Measurements from ENCODE around the gene DMRTC2. TPM values are rescaled to one million over a fixed set of nuclear protein-coding genes. Genes with fewer than 3 reads are reported as not detected.

Gene DMRTC2
- total RNA-seq, 1 donor from 2014 or later, result not detected

DNA sequence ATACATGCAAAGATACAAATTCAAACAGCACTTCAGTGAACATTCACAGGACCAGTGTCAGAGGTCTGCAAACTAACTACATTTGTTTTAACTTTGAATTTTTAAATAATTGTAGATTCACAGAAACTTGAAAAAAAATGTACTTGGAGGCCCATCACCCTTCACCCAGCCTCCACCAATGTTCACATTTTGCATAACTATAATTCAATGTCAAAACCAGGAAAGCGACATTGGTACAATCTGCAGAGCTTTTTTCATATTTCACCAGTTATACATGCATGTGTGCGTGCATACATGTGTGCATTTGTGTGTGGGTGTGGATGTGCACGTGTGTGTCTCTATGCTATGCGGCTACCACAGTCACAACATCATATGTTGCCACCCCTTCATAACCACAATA lies 29.5 kb upstream of the DMRTC2 start:
- no peaks in the 10 kb centered on the region for H3K9me3 Mint-ChIP-seq
- no peak for DNase-seq (ENCODE audit: low spot score)
- H3K27ac Mint-ChIP-seq, result no peak overlapping the region
- no peaks in the 10 kb centered on the region for H3K36me3 Mint-ChIP-seq (ENCODE audit: low read depth)
- peaks cover 20% of the 10 kb centered on the region for H3K4me1 Mint-ChIP-seq (ENCODE audit: low read depth)
- intact Hi-C loops (cut with micrococcal nuclease), result no loop called here
- H3K27me3 Mint-ChIP-seq (ENCODE audit: insufficient read depth), result peaks cover 10% of the 10 kb centered on the region
- H3K4me3 Mint-ChIP-seq, result no peak overlapping the region

DNA sequence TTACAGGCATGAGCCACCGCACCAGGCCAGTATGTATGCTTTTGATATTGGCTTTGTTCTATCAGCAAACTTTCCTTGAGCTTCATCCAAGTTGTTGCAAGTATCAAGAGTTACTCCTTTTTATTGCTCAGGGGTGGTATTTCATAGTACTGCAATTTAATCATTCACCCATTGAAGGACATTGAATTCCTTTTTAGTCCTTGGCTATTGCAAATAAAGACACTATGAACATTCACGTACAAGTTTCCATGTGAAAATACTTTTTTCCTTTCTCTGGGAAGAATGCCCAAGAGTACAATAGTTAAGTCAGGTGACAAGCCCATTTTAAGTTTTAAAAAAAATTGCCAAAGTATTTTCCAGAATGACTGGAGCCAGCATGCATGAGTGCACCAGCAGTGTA lies 28.1 kb upstream of the DMRTC2 start:
- intact Hi-C loops (cut with micrococcal nuclease), result no loop called here
- no peaks in the 10 kb centered on the region for H3K36me3 Mint-ChIP-seq (ENCODE audit: low read depth)
- H3K9me3 Mint-ChIP-seq, result no peaks in the 10 kb centered on the region
- no peak overlapping the region for H3K27ac Mint-ChIP-seq
- peaks cover 24% of the 10 kb centered on the region for H3K27me3 Mint-ChIP-seq (ENCODE audit: insufficient read depth)
- peaks cover 24% of the 10 kb centered on the region for H3K4me1 Mint-ChIP-seq (ENCODE audit: low read depth)
- no peak overlapping the region for H3K4me3 Mint-ChIP-seq
- DNase-seq (ENCODE audit: low spot score), result no peak

DNA sequence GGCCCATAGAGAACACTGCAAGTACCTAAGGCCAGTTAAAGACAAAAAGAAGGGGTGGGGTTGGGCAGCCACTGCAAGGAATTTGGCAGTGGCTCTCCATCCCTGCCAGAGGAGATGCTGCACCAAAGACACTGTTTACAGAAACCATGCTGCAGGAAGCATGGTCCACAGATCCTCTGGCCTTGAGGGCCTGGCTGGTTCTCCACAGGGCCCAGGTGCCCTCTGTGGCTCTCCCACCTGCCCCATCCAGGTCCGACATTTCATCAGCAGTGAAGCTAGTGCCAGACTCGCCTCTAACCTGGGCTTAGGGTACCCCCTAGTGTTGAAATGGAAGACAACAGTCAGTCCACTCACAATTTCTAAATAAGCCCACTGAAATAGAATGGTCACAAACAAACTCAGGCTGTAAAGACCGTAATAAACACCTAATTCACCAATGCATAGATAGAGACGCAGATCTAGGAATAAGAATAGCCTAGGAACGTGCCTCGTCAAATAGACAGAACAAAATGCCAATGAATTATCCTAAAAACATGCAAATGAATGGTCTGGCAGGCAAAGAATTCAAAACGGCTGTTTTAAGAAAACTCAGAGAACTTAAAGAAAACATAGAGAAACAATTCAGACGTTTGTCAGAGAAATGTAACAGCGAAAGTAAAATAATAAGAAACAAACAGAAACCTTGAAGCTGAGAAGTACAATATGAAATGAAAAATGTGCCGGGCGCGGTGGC lies 23.7 kb upstream of the DMRTC2 start:
- Mint-ChIP-seq H3K27ac (no peak overlapping the region), H3K27me3 (ENCODE audit: insufficient read depth) (peaks cover 38% of the 10 kb centered on the region), H3K9me3 (no peaks in the 10 kb centered on the region), H3K4me3 (no peak overlapping the region), H3K4me1 (ENCODE audit: low read depth) (peaks cover 4% of the 10 kb centered on the region), H3K36me3 (ENCODE audit: low read depth) (no peaks in the 10 kb centered on the region)
- intact Hi-C loops (cut with micrococcal nuclease), result loop anchor here (1.0 kb wide), 2 partner anchors 28 to 68 kb away; no protein-coding TSS in a partner anchor
- peak; percentile 53 for DNase-seq (ENCODE audit: low spot score)

DNA sequence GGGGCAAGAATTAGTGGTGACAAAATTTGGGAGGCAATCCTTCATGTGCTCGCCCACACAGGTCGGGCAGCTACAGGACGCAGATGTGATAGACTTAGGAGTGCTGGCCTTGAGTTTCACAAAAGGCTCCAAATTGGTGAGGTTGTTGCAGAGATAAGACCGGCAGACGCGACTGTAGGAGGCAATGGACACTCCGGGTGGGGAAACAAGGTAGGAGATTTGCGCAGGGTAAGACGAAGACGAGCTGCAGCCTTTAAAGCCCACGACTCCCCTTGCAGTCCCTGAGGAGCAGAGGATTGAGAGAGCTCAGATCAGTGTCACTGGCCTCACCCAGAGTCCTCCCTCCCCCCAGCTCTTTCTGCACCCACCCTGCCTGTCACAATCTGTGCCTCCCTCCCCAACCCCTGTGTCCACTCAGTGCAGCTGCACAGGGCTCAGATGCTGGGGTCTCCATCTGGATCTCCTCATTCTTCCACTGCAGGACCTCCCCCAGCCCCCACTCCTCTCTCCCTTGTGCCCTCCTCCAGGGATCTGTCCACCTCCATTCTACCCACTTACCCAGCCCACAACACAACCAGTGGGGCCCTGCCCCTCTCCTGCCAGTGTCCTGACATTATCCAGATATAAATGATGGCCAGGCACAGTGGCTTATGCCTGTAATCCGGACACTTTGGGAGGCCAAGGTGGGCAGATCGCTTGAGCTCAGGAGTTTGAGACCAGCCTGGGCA lies 6.7 kb upstream of the DMRTC2 start:
- H3K27me3 Mint-ChIP-seq (ENCODE audit: insufficient read depth), result peaks cover 22% of the 10 kb centered on the region
- DNase-seq (ENCODE audit: low spot score), result no peak
- H3K4me1 Mint-ChIP-seq (ENCODE audit: low read depth), result no peaks in the 10 kb centered on the region
- no peak overlapping the region for H3K27ac Mint-ChIP-seq
- no peak overlapping the region for H3K4me3 Mint-ChIP-seq
- intact Hi-C loops (cut with micrococcal nuclease), result loop anchor here (5.0 kb wide), 1 partner anchor 46 kb away; no protein-coding TSS in a partner anchor
- no peaks in the 10 kb centered on the region for H3K36me3 Mint-ChIP-seq (ENCODE audit: low read depth)
- no peaks in the 10 kb centered on the region for H3K9me3 Mint-ChIP-seq

DNA sequence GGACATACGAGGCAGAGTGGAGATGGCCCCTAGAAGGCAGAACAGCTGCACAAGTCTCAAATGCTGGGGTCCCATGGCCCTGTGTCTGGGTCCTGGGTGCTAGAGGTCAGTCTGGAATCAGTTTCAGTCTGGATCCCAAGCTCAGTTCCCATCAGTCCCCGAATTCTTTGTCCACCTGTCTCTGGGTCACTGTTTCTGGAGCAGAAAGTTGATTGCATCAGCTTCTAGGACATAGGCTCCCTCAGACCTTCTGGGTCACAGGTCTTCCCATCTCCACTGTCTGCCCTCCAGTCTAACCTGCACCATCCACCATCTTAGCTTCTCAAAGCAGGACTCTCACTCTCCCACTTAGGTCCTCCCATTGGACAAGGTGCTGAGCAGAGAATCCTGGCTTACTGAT lies 5.6 kb upstream of the DMRTC2 start:
- H3K4me1 Mint-ChIP-seq (ENCODE audit: low read depth), result no peaks in the 10 kb centered on the region
- intact Hi-C loops (cut with micrococcal nuclease), result loop anchor here (5.0 kb wide), 1 partner anchor 47 kb away; no protein-coding TSS in a partner anchor
- H3K27ac Mint-ChIP-seq, result no peak overlapping the region
- DNase-seq (ENCODE audit: low spot score), result no peak
- H3K9me3 Mint-ChIP-seq, result no peaks in the 10 kb centered on the region
- H3K4me3 Mint-ChIP-seq, result no peak overlapping the region
- no peaks in the 10 kb centered on the region for H3K36me3 Mint-ChIP-seq (ENCODE audit: low read depth)
- H3K27me3 Mint-ChIP-seq (ENCODE audit: insufficient read depth), result peaks cover 23% of the 10 kb centered on the region

DNA sequence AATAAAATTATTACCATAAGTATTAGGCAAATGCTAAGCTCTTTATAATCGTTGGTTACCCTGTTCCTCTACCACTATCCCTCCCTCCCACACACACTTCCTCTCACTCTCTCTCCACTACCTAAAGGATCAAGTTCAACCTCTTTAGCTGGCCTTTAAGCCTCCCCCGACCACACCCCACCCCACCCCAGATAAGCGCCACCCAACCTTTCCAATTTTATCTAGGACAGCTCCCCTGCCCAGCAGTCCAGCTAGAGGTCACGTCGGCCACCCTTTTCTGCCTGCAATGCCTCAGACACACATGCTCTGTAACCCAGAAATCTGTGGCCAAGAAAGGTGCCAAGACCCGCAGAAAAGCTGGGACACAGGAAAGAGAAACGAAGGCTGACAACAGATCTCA lies 1.5 kb upstream of the DMRTC2 start:
- no peak for DNase-seq (ENCODE audit: low spot score)
- H3K27ac Mint-ChIP-seq, result no peak overlapping the region
- no peak overlapping the region for H3K4me3 Mint-ChIP-seq
- no peaks in the 10 kb centered on the region for H3K9me3 Mint-ChIP-seq
- intact Hi-C loops (cut with micrococcal nuclease), result no loop called here
- H3K4me1 Mint-ChIP-seq (ENCODE audit: low read depth), result no peaks in the 10 kb centered on the region
- H3K36me3 Mint-ChIP-seq (ENCODE audit: low read depth), result no peaks in the 10 kb centered on the region
- H3K27me3 Mint-ChIP-seq (ENCODE audit: insufficient read depth), result peaks cover 10% of the 10 kb centered on the region

DNA sequence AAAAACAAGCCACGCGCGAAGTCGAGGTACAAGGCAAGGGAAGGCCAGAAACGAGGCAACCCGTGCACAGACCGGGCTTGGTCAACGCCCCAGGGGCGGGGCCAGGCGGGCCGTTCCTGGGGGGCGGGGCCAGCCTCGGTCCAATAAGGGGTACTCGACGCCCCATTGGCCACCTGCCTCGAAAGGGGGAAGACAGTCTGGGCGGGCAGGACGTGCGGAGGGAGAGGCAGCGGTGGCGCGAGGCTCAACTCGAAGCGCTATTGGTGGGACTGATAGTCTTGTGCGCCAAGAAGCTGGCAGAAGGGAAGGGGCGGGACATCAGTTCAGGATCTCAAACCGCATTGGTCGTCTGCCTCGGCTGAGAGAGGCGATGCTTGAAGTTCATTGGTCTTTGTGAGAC lies 241 bp upstream of the DMRTC2 start, which contains the start of gene LYPD4:
Gene LYPD4 (minus strand): TSS at position 83 of the 400 bp plus-strand sequence. CDS start 5,398 bp downstream, outside the sequence.
- intact Hi-C loops (cut with micrococcal nuclease), result no loop called here
- Mint-ChIP-seq H3K27ac (no peak within 1 kb of the TSS), H3K4me1 (ENCODE audit: low read depth) (no peaks in the 10 kb centered on the region), H3K36me3 (ENCODE audit: low read depth) (no peaks in the 10 kb centered on the region), H3K27me3 (ENCODE audit: insufficient read depth) (peaks cover 3% of the 10 kb centered on the region), H3K9me3 (no peaks in the 10 kb centered on the region), H3K4me3 (no peak within 1 kb of the TSS)
- no peak for DNase-seq (ENCODE audit: low spot score)

DNA sequence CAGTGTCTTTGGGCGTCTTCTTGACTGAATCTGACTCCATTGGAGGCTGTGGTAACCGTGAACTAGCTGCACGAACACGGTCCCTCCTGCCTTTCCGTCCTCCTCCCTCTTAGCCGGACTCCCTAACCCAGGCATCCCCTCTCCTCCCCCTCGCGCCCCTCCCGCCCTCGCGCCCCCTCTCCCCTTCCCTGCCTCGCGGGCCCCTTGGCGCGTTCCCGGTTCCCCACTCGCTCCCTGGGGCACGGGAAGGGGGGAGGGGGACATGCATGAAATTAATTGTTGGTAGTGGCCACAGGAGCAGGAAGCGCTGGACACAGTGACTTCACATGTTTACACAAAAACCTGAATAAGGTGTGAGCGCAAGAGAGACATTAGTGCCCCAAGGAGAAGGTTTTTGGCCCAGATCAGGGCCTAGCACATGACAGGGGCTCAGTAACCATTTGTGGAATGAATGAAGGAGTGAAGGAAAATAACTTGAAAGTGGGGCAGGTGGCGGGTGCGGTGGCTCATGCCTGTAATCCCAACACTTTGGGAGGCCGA lies 279 bp downstream of the DMRTC2 start:
- no peak for DNase-seq (ENCODE audit: low spot score)
- Mint-ChIP-seq H3K27ac (no peak overlapping the region), H3K36me3 (ENCODE audit: low read depth) (no peaks in the 10 kb centered on the region), H3K27me3 (ENCODE audit: insufficient read depth) (peaks cover 4% of the 10 kb centered on the region), H3K9me3 (no peaks in the 10 kb centered on the region), H3K4me1 (ENCODE audit: low read depth) (no peaks in the 10 kb centered on the region), H3K4me3 (no peak overlapping the region)
- intact Hi-C loops (cut with micrococcal nuclease), result no loop called here

DNA sequence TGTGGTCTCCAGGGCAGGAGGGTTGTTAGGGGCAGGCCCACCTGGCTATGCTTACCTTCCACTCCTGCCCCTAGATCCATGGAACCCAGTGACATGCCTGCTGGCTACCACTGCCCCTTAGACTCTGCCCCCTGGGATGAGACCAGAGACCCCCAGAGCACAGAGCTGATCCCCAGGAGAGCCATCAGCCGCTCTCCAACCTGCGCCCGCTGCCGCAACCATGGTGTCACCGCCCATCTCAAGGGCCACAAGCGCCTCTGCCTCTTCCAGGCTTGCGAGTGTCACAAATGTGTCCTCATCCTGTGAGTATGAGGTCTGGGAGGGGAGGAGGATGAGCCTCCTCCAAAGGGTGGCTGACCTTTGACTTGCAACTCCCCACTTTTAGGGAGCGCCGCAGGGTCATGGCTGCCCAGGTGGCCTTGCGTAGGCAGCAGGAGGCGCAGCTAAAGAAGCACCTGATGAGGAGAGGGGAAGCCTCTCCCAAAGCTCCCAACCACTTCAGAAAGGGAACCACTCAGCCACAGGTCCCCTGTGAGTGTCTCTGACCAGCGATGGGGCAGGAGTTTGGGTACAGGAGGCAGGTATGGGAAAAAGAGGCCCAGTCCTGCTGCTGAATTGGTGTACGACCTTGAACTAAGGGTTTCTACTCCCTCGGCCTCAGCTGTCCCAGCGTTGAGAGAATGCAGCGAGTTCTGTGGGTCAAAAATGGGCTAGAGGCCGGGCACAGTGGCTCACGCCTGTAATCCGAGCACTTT lies 2.7 kb downstream of the DMRTC2 start:
- Mint-ChIP-seq H3K4me1 (ENCODE audit: low read depth) (no peaks in the 10 kb centered on the region), H3K36me3 (ENCODE audit: low read depth) (no peaks in the 10 kb centered on the region), H3K27ac (no peak overlapping the region), H3K27me3 (ENCODE audit: insufficient read depth) (peaks cover 23% of the 10 kb centered on the region), H3K9me3 (no peaks in the 10 kb centered on the region), H3K4me3 (no peak overlapping the region)
- DNase-seq (ENCODE audit: low spot score), result no peak
- intact Hi-C loops (cut with micrococcal nuclease), result no loop called here

DNA sequence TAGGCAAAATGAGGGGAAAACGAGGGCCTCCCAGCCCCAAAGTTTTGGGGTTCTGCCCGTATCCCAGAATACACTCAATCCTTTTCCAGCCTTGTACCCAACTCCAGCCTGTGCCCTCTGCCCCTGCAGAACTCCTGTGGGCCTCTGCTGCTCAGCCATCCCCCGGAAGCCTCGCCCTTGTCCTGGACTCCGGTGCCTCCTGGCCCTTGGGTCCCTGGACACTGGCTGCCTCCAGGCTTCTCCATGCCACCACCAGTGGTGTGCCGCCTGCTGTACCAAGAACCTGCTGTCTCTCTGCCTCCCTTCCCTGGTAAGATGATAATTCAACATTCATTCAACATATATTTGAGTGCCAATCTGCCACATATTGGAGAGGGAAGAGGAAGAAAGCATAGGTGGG lies 3.8 kb downstream of the DMRTC2 start:
- H3K4me1 Mint-ChIP-seq (ENCODE audit: low read depth), result no peaks in the 10 kb centered on the region
- no peak overlapping the region for H3K4me3 Mint-ChIP-seq
- no peak overlapping the region for H3K27ac Mint-ChIP-seq
- H3K36me3 Mint-ChIP-seq (ENCODE audit: low read depth), result no peaks in the 10 kb centered on the region
- intact Hi-C loops (cut with micrococcal nuclease), result no loop called here
- DNase-seq (ENCODE audit: low spot score), result no peak
- H3K9me3 Mint-ChIP-seq, result no peaks in the 10 kb centered on the region
- peaks cover 33% of the 10 kb centered on the region for H3K27me3 Mint-ChIP-seq (ENCODE audit: insufficient read depth)

DNA sequence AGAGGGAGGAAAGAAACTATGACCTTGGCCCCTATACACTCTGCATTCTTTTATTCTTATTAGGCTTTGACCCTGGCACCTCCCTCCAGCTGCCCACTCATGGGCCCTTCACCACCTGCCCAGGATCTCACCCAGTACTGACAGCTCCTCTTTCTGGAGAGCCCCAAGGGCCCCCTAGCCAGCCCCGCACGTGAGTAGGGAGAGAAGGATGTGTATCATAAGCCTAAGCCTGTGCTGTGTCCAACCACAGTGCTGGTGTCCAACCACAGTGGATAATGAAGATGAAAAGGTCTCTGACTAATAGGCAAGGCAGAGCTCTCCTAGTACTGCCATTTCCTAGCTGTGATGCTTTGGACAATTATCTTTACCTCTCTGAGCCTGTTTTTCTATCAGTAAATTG lies 4.2 kb downstream of the DMRTC2 start:
- intact Hi-C loops (cut with micrococcal nuclease), result no loop called here
- Mint-ChIP-seq H3K36me3 (ENCODE audit: low read depth) (no peaks in the 10 kb centered on the region), H3K9me3 (no peaks in the 10 kb centered on the region), H3K27me3 (ENCODE audit: insufficient read depth) (peaks cover 32% of the 10 kb centered on the region), H3K4me1 (ENCODE audit: low read depth) (no peaks in the 10 kb centered on the region), H3K27ac (no peak overlapping the region), H3K4me3 (no peak overlapping the region)
- no peak for DNase-seq (ENCODE audit: low spot score)

DNA sequence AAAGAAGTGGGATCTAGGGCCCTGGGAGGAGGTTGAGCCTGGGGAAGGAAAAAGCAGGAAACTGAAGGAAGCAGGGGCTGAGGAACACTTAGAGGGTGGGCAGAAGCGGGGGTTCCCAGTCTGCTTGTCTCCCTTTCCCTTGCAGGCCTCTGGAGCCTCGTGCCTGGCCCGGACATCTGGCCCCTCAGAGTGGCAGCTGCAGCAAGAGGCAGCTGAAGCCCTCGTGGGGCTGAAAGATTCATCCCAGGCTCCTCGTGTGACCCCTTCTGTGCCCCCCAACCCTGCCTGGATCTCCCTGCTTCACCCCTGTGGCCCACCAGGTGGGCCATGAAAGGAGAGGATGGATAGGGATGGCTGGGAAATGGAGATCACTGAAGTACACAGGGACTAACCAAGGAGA lies 5.5 kb downstream of the DMRTC2 start:
- intact Hi-C loops (cut with micrococcal nuclease), result no loop called here
- no peaks in the 10 kb centered on the region for H3K36me3 Mint-ChIP-seq (ENCODE audit: low read depth)
- H3K27me3 Mint-ChIP-seq (ENCODE audit: insufficient read depth), result peaks cover 40% of the 10 kb centered on the region
- no peak for DNase-seq (ENCODE audit: low spot score)
- no peak overlapping the region for H3K4me3 Mint-ChIP-seq
- no peak overlapping the region for H3K27ac Mint-ChIP-seq
- H3K9me3 Mint-ChIP-seq, result no peaks in the 10 kb centered on the region
- H3K4me1 Mint-ChIP-seq (ENCODE audit: low read depth), result no peaks in the 10 kb centered on the region

DNA sequence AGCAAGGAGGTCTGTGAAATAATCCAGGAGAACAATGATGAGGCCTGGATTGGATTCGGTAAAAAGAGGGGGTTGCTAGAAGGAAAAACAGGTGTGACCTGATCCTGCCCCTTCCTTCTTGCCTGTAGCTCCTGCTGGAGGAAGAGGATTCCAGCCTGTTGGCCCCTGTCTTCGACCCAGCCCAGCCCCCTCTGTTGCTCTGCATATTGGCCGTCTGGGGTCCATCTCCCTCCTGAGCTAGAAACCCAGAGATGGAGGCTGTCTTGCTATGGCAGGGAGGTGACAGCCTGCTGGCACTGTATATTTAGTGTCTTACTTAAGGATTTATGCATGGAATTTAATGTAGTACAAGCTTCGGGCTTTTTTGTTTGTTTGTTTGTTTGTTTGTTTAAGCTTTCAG lies 6.6 kb downstream of the DMRTC2 start:
- Mint-ChIP-seq H3K27ac (no peak overlapping the region), H3K27me3 (ENCODE audit: insufficient read depth) (peaks cover 41% of the 10 kb centered on the region), H3K4me3 (no peak overlapping the region), H3K4me1 (ENCODE audit: low read depth) (no peaks in the 10 kb centered on the region), H3K9me3 (no peaks in the 10 kb centered on the region), H3K36me3 (ENCODE audit: low read depth) (no peaks in the 10 kb centered on the region)
- intact Hi-C loops (cut with micrococcal nuclease), result no loop called here
- no peak for DNase-seq (ENCODE audit: low spot score)
